ENCODE data around the gene KLHL26.

DNA sequence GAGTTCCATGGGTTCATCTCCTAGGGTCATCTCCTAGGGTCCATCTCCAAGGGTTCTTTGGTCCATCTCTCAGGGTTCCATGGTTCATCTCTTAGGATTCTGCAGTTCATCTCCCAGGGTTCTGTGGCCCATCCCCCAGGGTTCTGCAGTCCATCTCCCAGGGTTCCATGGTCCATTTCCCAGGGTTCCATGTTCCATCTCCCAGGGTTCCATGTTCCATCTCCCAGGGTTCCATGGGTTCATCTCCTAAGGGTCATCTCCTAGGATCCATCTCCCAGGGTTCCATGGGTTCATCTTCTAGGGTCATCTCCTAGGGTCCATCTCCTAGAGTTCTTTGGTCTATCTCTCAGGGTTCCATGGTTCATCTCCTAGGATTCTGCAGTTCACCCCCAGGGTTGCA lies 19.3 kb upstream of the KLHL26 start:
- TF ChIP-seq CTCF (IDR thresholded peaks at IDR 0.05) (no peak), POLR2A (IDR thresholded peaks at IDR 0.05) (no peak)
